Spleen (tissue), 11 donors: ENCODE results near the gene ITM2B. TPM values are rescaled to one million over a fixed set of nuclear protein-coding genes. Genes with fewer than 3 reads are reported as not detected.

Source experiments
- DNase-seq: peaks from one replicate; pipeline ENCODE4 v3.0.0-alpha.2; 2020
- H3K27ac ChIP-seq, 8 donors: fragments of 200-600 bp; sonication (generic) in 7 of 8; 1 replicate in 4 of 8; 2 replicates in 4 of 8; pipeline versions ENCODE4 v1.5.0 to v1.8.0; 2016 to 2021; ENCODE audit warnings: inconsistent platforms in 4 of 8, mild to moderate bottlenecking in 4 of 8, moderate library complexity in 1 of 8
- H3K27me3 ChIP-seq, 7 donors: fragments of 200-600 bp; sonication (generic) in 6 of 7; replicated peaks in 1 of 7; 1 replicate in 4 of 7; 2 replicates in 3 of 7; pipeline versions ENCODE4 v1.5.0 to v1.8.0; 2016 to 2021; ENCODE audit warnings: inconsistent platforms in 3 of 7, mild to moderate bottlenecking in 1 of 7
- H3K36me3 ChIP-seq, 6 donors: fragments of 200-600 bp; sonication (generic) in 5 of 6; 1 replicate in 4 of 6; 2 replicates in 2 of 6; pipeline versions ENCODE4 v1.5.0 to v1.8.0; 2016 to 2021; ENCODE audit warnings: inconsistent platforms in 2 of 6
- H3K4me1 ChIP-seq, 6 donors: fragments of 200-600 bp; sonication (generic) in 5 of 6; 1 replicate in 3 of 6; 2 replicates in 3 of 6; pipeline versions ENCODE4 v1.5.0 to v1.8.0; 2016 to 2021; ENCODE audit warnings: inconsistent platforms in 3 of 6
- H3K4me3 ChIP-seq, 8 donors: fragments of 200-600 bp; sonication (generic) in 7 of 8; 1 replicate in 4 of 8; 2 replicates in 4 of 8; pipeline versions ENCODE4 v1.5.0 to v1.8.0; 2016 to 2021; ENCODE audit warnings: inconsistent platforms in 4 of 8, mild to moderate bottlenecking in 4 of 8, moderate library complexity in 2 of 8
- H3K9me3 ChIP-seq, 8 donors: fragments of 200-600 bp; sonication (generic) in 7 of 8; 1 replicate in 4 of 8; 2 replicates in 4 of 8; pipeline versions ENCODE4 v1.5.0 to v1.8.0; 2016 to 2021; ENCODE audit warnings: inconsistent platforms in 4 of 8
- CTCF ChIP-seq, 11 experiments: fragments of 200-600 bp in 7 of 11; fragments of 450-650 bp in 4 of 11; sonication (generic) in 4 of 11; IDR thresholded peaks in 8 of 11; conservative IDR thresholded peaks in 3 of 11; 1 replicate in 7 of 11; 2 replicates in 4 of 11; pipeline versions ENCODE4 v1.4.0 to v1.8.0; 2016 to 2021; ENCODE audit warnings: antibody characterized with exemption in 11 of 11, inconsistent platforms in 4 of 11, mild to moderate bottlenecking in 1 of 11
- POLR2A ChIP-seq, 3 donors: fragments of 450-650 bp; IDR thresholded peaks; one replicate each; pipeline ENCODE4 v1.5.1; 2017; ENCODE audit warnings: antibody characterized with exemption in 3 of 3, mild to moderate bottlenecking in 1 of 3
- POLR2AphosphoS5 ChIP-seq, 3 donors: sonication (generic); formaldehyde crosslinking; IDR thresholded peaks; one replicate each; pipeline ENCODE4 v1.5.1; 2017; ENCODE audit warnings: antibody characterized with exemption in 3 of 3
- WGBS, 5 donors: extraction: QIAGEN DNeasy Blood & Tissue Kit in 3 of 5; methylation state at CpG; one replicate each; pipeline versions ENCODE4 v1.1.5 to v1.1.7; 2013 to 2018; 5-methylcytosine and 5-hydroxymethylcytosine counted together
- intact Hi-C: fragments of 100-400 bp; cut with DNase I; formaldehyde crosslinking; loops from one replicate; pipeline ENCODE4 v1.15.0; 2023; ENCODE audit warnings: low total_unique reads
- polyA plus RNA-seq, 3 donors: library from polyadenylated mRNA; stranded (reverse); fragments of 200-250 nt; gene quantifications; one replicate each; pipeline ENCODE4 v1.2.1, GENCODE V29; 2013
- total RNA-seq, 7 donors: library from RNA; depleted of rRNA in 3 of 7; stranded (reverse); fragments of >200 nt in 3 of 7; fragmentation: NEBNext Ultra II Directional in 4 of 7; extraction: Animal tissue kit (Norgen Biotek cat#: 25700) in 4 of 7; gene quantifications; one replicate each; pipeline versions ENCODE4 v1.1.0 to v1.2.1, GENCODE V29; 2016 to 2021
- donor health status: healthy with polysubstance abuse.
- donor health status: DM: no; HTN: no; CAD: no; lungs with moderate emphysema.
- donor health status: DM: no; HTN: no; CAD: no.
- donor health status: Bipolar disorder and iron deficiency.
- donor health status: healthy.
- donor health status: DM: no; HTN: no; CAD: no.
- donor health status: DM: yes; HTN: yes; CAD: no.

Gene ITM2B
- total and polyA plus RNA-seq, 10 donors, result 244 to 890 (median 651) TPM

GRCh38 chr13:48186722-48187121 lies 46.3 kb upstream of the ITM2B start:
- Histone ChIP-seq H3K9me3 (no peaks in the 10 kb centered on the region), H3K27ac (peak overlapping the region in 7 of 8 donors; percentile 60 to 86 (median 77)), H3K27me3 (no peaks in the 10 kb centered on the region), H3K36me3 (no peaks in the 10 kb centered on the region), H3K4me3 (peak overlapping the region in 1 of 8 donors; percentile 4), H3K4me1 (peaks cover 17 to 68% (median 55%) of the 10 kb centered on the region in 6 donors)
- WGBS, 5 donors, result 93 to 100% (median 100%) methylated on average over 1 of the region's 1 CpG
- intact Hi-C loops, result no loop called here
- no peak for TF ChIP-seq POLR2A (IDR thresholded peaks at IDR 0.05)
- TF ChIP-seq POLR2AphosphoS5 (IDR thresholded peaks at IDR 0.05), result no peak
- TF ChIP-seq CTCF (IDR thresholded peaks at IDR 0.05 in 8 of 11, conservative IDR thresholded peaks at IDR 0.05 in 3 of 11), result no peak
- no peak for DNase-seq

GRCh38 chr13:48188131-48188530 lies 44.9 kb upstream of the ITM2B start:
- H3K4me1 ChIP-seq, result peaks cover 17 to 61% (median 52%) of the 10 kb centered on the region in 6 donors
- H3K27ac ChIP-seq, result peak overlapping the region in 5 of 8 donors; percentile 67 to 86 (median 78)
- WGBS, 5 donors, result 50 to 58% (median 54%) methylated on average over 1 of the region's 1 CpG
- H3K9me3 ChIP-seq, result no peaks in the 10 kb centered on the region
- H3K36me3 ChIP-seq, result no peaks in the 10 kb centered on the region
- no peak overlapping the region for H3K4me3 ChIP-seq
- TF ChIP-seq POLR2A (IDR thresholded peaks at IDR 0.05), result no peak
- TF ChIP-seq POLR2AphosphoS5 (IDR thresholded peaks at IDR 0.05), result no peak
- TF ChIP-seq CTCF (IDR thresholded peaks at IDR 0.05 in 8 of 11, conservative IDR thresholded peaks at IDR 0.05 in 3 of 11), result no peak
- no peaks in the 10 kb centered on the region for H3K27me3 ChIP-seq
- intact Hi-C loops, result no loop called here
- no peak for DNase-seq

GRCh38 chr13:48188601-48189000 lies 44.4 kb upstream of the ITM2B start:
- H3K36me3 ChIP-seq, result no peaks in the 10 kb centered on the region
- H3K4me1 ChIP-seq, result peaks cover 17 to 65% (median 55%) of the 10 kb centered on the region in 6 donors

GRCh38 chr13:48189171-48189570 lies 43.8 kb upstream of the ITM2B start:
- Histone ChIP-seq H3K27ac (no peak overlapping the region), H3K9me3 (no peaks in the 10 kb centered on the region), H3K36me3 (no peaks in the 10 kb centered on the region), H3K27me3 (no peaks in the 10 kb centered on the region), H3K4me3 (no peak overlapping the region), H3K4me1 (peaks cover 17 to 66% (median 56%) of the 10 kb centered on the region in 6 donors)
- intact Hi-C loops, result no loop called here
- 74 to 88% (median 86%) methylated on average over 1 of the region's 1 CpG for WGBS, 5 donors
- TF ChIP-seq CTCF (IDR thresholded peaks at IDR 0.05 in 8 of 11, conservative IDR thresholded peaks at IDR 0.05 in 3 of 11), result no peak
- TF ChIP-seq POLR2AphosphoS5 (IDR thresholded peaks at IDR 0.05), result no peak
- no peak for TF ChIP-seq POLR2A (IDR thresholded peaks at IDR 0.05)
- DNase-seq, result no peak

More at GRCh38 chr13:48188601-48189000, 44.4 kb upstream of the ITM2B start:
- Histone ChIP-seq H3K27ac (peak overlapping the region in 4 of 8 donors; percentile 77 to 86 (median 80)), H3K4me3 (no peak overlapping the region), H3K27me3 (no peaks in the 10 kb centered on the region), H3K9me3 (no peaks in the 10 kb centered on the region)
- TF ChIP-seq POLR2A (IDR thresholded peaks at IDR 0.05) (no peak), POLR2AphosphoS5 (IDR thresholded peaks at IDR 0.05) (no peak), CTCF (IDR thresholded peaks at IDR 0.05 in 8 of 11, conservative IDR thresholded peaks at IDR 0.05 in 3 of 11) (no peak)
- intact Hi-C loops, result no loop called here
- WGBS, 5 donors, result 67 to 79% (median 78%) methylated on average over 2 of the region's 2 CpGs
- DNase-seq, result no peak
